GM19395 (cell line): ENCODE results near the gene CEP20.

Experiments
- ATAC-seq: cut with Tn5 transposase; IDR thresholded peaks from one replicate; pipeline ENCODE4 v1.9.1; 2021; ENCODE audit warnings: mild to moderate bottlenecking, moderate library complexity; ENCODE audit not compliant: unreplicated experiment

Gene CEP20

DNA sequence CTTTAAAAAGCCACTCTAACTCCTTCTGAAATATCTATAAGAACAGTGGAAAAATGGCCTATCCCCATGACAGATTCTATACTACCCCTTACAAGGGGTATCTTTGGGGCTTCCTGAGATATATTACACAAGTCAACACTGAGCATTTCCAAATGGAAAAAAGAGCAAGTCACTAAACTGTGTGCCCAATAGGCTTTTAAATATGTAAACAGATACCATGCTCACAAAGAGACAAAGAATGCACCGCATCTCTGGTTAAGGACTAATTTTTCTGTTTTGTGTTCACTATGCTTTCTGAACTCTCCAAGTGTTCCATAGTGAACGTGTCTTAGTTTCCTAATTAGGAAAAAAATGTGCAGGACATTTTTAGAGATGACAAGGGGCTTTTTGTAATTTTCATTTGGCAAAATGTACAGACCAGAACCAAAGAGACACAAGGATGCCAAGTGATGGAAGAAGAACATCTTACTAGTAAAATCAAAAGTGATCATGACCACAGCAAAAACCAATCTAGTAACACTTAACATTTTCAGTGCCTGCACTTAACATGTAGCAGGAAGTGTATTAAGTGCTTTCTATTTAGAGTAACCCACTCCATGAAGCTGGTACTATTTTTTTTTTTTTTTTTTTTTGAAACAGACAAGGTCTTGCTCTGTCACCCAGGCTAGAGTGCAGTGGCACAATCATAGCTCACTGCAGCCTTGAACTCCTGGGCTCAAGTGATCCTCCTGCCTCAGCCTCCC, 53.1 kb downstream of the CEP20 start:
- ATAC-seq: no peak

DNA sequence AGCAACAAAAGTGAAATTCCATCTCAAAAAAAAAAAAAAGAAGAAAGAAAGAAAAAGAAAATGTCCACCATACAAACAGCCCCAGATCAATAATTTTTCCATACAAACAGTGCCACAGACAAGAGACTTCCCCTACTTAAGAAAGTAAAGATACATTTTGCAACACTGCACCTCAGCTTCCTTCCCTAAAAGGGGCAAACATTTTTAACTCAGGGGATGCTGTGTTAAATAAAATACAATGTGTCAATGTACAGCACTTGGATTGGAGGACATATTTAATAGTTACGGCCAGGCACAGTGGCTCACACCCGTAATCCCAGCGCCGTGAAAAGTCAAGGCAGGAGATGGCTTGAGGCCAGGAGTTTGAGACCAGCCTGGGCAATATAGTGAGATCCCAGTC, 53.9 kb downstream of the CEP20 start:
- ATAC-seq: no peak

DNA sequence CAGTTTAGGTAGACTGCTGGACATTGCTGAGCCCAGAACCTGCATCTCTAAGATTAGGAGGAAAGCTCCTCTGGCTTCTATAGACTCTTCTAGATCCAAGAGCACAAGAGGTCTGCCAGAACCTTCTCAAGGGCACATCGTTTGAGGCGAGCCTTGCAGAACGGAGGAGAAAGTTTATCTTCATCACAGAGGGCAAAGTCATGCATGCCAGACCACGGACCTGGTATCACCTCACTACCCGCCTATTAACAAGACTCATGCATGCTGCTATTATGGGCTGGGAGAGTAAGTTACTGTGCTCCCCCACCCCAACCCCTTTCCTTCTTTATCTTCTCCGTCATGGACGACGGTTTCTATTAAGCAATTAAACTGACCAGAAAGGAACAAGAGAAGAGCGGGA, 54.9 kb downstream of the CEP20 start:
- ATAC-seq: no peak

DNA sequence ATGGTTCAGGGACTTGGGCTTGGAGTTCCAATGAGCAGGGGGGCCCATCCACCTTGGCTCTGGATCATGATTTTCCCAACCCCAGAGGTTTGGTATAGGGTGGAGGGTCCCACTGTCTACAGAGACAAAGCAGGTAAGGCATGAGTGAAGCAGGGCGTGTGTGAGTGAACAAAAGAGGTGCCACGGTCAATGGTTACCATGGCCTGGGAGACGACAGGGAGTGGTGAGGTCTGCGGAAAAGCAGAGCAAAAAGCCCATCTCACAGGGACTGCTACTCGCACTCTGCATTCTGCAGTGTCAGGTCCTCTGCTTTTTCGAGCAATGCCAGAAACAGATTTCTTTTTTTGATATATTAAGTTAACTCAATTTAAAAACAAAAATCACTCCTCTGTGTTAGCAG, 56.2 kb downstream of the CEP20 start:
- no peak for ATAC-seq

DNA sequence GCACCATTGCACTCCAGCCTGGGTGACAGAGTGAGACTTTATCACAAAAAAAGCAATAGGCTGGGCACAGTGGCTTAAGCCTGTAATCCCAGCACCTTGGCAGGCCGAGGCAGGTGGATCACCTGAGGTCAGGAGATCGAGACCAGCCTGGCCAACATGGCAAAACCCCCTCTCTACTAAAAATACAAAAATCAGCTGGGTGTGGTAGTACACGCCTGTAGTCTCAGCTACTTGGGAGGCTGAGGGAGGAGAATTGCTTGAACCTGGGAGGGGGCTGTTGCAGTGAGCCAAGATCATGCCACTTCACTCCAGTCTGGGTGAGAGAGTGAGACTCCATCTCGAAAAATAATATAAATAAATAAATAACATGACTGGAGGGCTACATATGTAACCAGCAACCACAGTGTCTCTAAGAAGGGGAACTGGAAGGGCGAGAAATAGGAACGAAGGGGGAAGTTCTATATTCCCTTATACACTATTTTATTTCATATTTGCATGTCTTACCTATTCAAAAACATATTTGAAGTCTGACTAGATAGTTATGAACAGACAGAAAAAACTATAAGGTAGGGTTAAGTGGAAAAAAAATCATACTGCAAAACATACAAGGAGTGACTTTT, 57.5 kb downstream of the CEP20 start:
- no peak for ATAC-seq

DNA sequence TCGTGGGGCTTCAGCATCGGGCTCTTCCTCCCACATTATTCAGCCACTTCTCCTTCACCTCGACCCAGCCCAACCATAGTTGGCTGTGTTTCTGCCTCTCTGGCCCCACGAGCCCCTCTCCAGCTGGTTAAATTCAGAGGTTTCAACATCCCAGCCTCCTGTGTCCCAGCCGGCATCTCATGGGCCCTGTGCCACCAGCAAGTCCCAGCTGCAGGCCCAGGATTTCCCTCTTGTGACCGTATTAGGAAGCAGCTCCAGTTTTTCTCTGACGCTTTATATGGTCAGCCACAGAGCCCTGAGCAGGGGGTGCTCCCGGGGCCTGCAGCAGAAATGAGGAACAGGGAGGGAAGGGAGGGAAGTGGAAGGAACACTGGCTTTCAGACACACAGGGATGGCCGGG, 58.9 kb downstream of the CEP20 start:
- no peak for ATAC-seq

DNA sequence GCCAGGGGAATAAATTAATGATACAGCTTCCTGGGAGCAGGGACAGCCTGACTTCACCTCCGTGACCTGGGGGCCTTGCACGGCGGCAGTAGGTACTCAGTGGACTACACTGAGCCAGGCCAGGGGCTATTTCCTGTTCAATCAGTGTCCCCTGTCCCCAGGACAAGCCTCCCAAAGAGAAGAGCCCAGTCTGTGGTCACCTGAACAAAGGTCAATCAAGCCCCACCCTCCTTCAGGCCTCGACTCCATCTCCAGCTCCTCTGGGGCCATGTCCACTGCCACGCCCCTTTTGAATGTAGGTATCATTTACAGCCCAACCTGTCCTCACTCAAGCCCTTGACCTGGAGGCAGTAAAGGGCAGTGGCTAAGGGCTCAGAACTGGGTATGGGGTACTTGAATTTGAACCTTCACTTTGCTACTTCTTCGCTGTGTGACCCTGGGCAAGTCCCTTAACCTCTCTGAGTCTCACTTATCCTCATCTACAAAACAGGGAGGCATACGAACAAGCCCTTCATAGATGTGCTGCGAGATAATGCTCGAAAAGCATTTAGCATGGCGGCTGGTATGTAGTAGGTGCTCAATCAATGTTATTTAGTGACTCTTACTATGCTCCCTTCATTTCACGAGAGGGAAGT, 60.6 kb downstream of the CEP20 start:
- ATAC-seq: no peak

DNA sequence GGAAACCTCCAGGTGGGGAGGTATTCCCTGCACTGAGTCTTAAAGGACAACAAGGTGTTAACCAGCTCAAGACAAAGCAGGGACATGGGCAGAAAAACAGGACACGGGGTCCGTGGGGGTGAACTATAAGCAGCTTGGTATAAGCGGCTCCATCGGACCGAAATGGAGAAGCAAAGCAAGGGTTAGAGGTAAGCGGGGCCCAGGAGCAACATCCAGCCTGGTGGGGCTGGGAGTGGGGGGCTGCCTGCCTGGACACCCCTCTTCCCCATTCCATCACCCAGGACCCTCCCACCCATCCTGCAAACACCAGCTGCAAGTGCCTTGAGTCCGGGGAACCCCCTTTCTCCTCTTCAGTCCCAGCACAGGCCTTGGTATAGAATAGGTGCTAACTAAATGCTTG, 61.1 kb downstream of the CEP20 start:
- no peak for ATAC-seq

DNA sequence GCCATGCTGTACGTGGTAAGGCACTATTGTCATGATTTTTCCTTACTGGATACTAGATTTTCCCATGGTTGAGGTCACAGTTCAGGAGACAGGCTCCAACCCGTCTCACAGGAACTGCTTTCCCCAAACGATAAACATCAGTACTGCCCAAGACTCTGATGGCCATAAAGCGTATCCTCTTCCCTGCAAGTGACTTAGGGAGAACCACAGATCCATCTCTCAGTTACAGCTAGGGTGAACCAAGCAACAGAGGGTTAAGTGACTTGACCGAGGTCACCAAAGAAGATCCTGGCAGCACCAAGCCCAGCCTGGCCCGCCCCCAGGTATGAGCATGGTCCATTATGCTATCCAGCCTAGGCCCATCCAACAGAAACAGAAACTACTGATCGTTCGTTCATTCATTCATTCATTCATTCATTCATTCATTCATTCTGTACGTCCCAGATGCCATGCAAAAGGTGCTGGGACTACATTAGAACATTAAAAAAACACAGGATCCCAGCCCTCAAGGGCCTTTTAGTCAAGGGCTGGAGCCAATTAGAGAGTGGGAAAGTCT, 62.6 kb downstream of the CEP20 start:
- no peak for ATAC-seq

DNA sequence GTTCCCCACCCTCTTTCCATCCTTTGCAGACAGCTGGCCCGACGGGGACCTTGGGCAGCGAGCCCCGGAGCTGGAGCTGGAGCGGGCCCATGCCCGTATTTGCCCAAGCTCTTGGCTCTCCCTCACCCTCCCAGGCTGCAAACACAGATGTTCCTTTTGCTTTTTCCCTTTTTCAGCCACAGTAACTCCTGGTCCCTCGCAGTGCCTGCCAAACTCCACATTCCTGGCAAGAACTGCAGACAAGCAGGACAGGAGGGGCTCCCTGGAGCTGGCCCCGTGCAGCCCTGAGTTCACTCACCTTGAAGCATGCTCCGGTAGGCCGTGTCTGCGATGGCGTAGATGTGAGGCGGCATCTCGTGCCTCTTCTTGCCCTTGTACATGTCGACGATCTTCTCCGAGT, 65.4 kb downstream of the CEP20 start:
- ATAC-seq: no peak

DNA sequence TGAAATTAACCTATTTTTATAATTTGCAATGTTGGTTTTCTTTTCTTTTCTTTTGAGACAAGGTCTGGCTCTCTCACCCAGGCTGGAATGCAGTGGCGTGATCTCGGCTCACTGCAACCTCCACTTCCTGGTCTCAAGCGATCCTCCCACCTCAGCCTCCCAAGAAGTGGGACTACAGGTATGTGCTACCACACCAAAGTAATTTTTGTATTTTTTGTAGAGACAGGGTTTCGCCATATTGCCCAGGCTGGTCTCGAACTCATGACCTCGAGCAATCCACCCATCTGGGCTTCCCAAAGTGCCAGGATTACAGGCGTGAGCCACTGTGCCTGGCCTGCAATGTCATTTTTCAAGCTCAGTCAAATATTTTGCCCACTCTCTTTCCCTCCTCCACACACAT, 67.6 kb downstream of the CEP20 start:
- no peak for ATAC-seq

DNA sequence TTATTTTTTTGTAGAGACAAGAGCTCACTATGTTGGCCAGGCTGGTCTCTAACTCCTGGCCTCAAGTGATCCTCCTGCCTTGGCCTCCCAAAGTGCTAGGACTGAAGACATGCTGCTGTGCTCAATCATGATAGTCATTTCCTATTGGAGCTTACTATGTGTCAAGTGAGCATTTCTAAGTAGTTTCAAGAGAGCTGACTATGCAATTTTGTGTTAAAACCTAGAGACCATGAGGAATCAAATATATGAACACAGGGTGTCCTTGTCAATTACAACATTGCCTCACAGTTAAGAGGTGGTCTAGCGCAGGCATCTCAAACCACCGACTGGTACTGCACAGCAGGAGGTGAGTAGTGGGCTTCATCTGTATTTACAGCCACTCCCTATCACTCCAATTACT, 69.4 kb downstream of the CEP20 start:
- no peak for ATAC-seq

DNA sequence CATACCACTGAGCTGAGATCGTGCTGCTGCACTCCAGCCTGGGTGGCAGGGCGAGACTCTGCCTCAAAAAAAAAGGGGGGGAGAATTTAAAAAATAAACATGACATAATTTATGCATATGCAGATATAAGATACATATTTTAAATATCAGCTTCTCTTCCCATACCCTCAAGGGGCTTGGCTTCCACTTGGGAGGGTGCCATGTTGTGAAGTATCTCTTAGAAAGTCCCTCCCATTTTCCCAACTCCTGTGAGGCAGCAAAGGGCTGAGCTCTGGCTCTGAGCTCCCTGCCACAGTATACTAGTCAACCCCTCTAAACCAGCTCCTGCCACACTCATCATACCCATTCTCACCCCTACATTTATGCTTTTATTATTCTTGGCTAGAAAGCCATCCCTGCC, 71.0 kb downstream of the CEP20 start:
- ATAC-seq: no peak

DNA sequence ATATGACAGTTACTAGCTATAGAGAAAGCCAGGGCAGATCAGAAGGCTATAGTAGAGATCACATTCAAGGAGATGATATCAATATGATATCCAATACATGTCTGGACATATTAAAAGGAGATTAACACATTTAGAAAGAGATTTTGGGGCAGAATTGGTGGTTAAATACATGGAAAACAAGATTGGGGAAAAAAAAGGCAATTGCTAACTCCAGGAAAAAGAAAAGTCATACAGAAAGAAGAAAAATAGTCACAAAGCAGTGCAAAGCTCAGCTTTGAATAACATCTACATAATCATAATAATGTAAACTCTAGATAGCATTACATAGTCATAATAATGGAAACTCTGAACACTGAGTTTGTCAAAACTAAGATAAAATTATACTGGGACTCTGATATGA, 72.2 kb downstream of the CEP20 start:
- no peak for ATAC-seq
